Activated CD4-positive, alpha-beta T cell treated with anti-CD3 and anti-CD28 coated beads, Interleukin-2, Interleukin-6, amounts not matched to agents 100 ng/mL and 50 ng/mL, durations not matched to agents 16 hours and 8 hours (primary cell): ENCODE data around the gene SPR.

Source experiments
- DNase-seq: peaks from one replicate; pipeline ENCODE4 v3.0.0-alpha.2; 2020

Gene SPR

GRCh38 chr2:72887032-72887739 is at the start of gene SPR:
SPR (plus strand) TSS chr2:72887408; CDS start chr2:72887433, 25 bp downstream.
- peak; percentile 75 for DNase-seq

- DNase-seq, result no peak
Observed at GRCh38 chr2:72840066-72840465, 47.1 kb upstream of the SPR start.

GRCh38 chr2:72841462-72842125 is 45.6 kb upstream of the SPR start:
- DNase-seq, result no peak

GRCh38 chr2:72843301-72843700 is 43.9 kb upstream of the SPR start:
- DNase-seq, result no peak

GRCh38 chr2:72846171-72847095 is 40.8 kb upstream of the SPR start:
- DNase-seq, result peak; percentile 25

GRCh38 chr2:72847534-72848315 is 39.5 kb upstream of the SPR start:
- no peak for DNase-seq

- DNase-seq, result no peak
Observed at GRCh38 chr2:72848436-72849137, 38.6 kb upstream of the SPR start.

- DNase-seq, result no peak
Observed at GRCh38 chr2:72849138-72849462, 38.1 kb upstream of the SPR start.

- DNase-seq, result no peak
Observed at GRCh38 chr2:72851333-72851732, 35.9 kb upstream of the SPR start.

GRCh38 chr2:72859831-72860262 is 27.4 kb upstream of the SPR start:
- DNase-seq, result peak; percentile 65

GRCh38 chr2:72862239-72862988 is 24.8 kb upstream of the SPR start:
- DNase-seq, result peak; percentile 94

GRCh38 chr2:72863046-72863445 is 24.2 kb upstream of the SPR start:
- DNase-seq, result no peak

- peak; percentile 75 for DNase-seq
Observed at GRCh38 chr2:72864500-72864899, 22.7 kb upstream of the SPR start.

- DNase-seq, result no peak
Observed at GRCh38 chr2:72871060-72871459, 16.1 kb upstream of the SPR start.

GRCh38 chr2:72871880-72872279 is 15.3 kb upstream of the SPR start:
- no peak for DNase-seq

GRCh38 chr2:72883356-72883962 is 3.7 kb upstream of the SPR start:
- DNase-seq, result peak; percentile 27

GRCh38 chr2:72886505-72887031 is 640 bp upstream of the SPR start:
- no peak for DNase-seq

GRCh38 chr2:72887740-72888437 is 681 bp downstream of the SPR start:
- peak; percentile 73 for DNase-seq

- DNase-seq, result no peak
Observed at GRCh38 chr2:72888438-72889202, 1.4 kb downstream of the SPR start.
